A673 (cell line): ENCODE results near the gene EPC1. TPM values are rescaled to one million over a fixed set of nuclear protein-coding genes. Genes with fewer than 3 reads are reported as not detected.

ENCODE experiments used
- BruUV-seq: library from RNA; stranded (reverse); fragments of 400-500 nt; replicated peaks from 2 replicates; lab custom pipeline; 2021; lab: Mats Ljungman, UMichigan
- CTCF ChIA-PET: fragments of 300-600 bp; sonication (Branson Sonifier 250); formaldehyde crosslinking; loops from one replicate; lab custom pipeline; 2022; ENCODE audit warnings: antibody characterized with exemption; lab: Charles Lee
- POLR2A ChIA-PET: fragments of 300-600 bp; sonication (Branson Sonifier 250); formaldehyde crosslinking; loops from one replicate; lab custom pipeline; 2022; ENCODE audit warnings: antibody characterized with exemption; ENCODE audit not compliant: low non-redundant PET; lab: Charles Lee
- DNase-seq: peaks from one replicate; pipeline ENCODE4 v3.0.0-alpha.2; 2015; ENCODE audit warnings: low spot score
- H3K27ac ChIP-seq: fragments of 200-600 bp; sonication (generic); 2 replicates; pipeline ENCODE4 v1.5.1; 2016; ENCODE audit warnings: mixed run types, low read depth, mild to moderate bottlenecking, mixed read lengths, antibody characterized with exemption, low read length; ENCODE audit not compliant: poor library complexity, severe bottlenecking
- H3K27me3 ChIP-seq: fragments of 200-600 bp; sonication (generic); replicated peaks from 2 replicates; pipeline ENCODE4 v1.6.1; 2017; ENCODE audit warnings: mixed run types, low read depth, mild to moderate bottlenecking, mixed read lengths, antibody characterized with exemption, low read length; ENCODE audit not compliant: insufficient read depth, poor library complexity
- H3K36me3 ChIP-seq: fragments of 200-600 bp; sonication (generic); 2 replicates; pipeline ENCODE4 v1.6.1; 2016; ENCODE audit warnings: mixed run types, mild to moderate bottlenecking, mixed read lengths, antibody characterized with exemption, low read length; ENCODE audit not compliant: insufficient read depth, poor library complexity, severe bottlenecking
- H3K4me1 ChIP-seq: fragments of 200-600 bp; sonication (generic); 2 replicates; pipeline ENCODE4 v1.6.1; 2017; ENCODE audit warnings: mixed run types, mild to moderate bottlenecking, mixed read lengths, antibody characterized with exemption, low read length; ENCODE audit not compliant: insufficient read depth, poor library complexity, severe bottlenecking
- H3K4me3 ChIP-seq: fragments of 200-600 bp; sonication (generic); 2 replicates; pipeline ENCODE4 v1.5.1; 2016; ENCODE audit warnings: low read depth, mixed run types, mild to moderate bottlenecking, mixed read lengths, low read length; ENCODE audit not compliant: poor library complexity, severe bottlenecking
- H3K9me3 ChIP-seq: fragments of 200-600 bp; sonication (generic); 2 replicates; pipeline ENCODE4 v1.6.1; 2016; ENCODE audit warnings: mixed run types, low read depth, mild to moderate bottlenecking, mixed read lengths, antibody characterized with exemption, low read length; ENCODE audit not compliant: poor library complexity, severe bottlenecking
- CTCF ChIP-seq: fragments of 300-800, 200-600 bp; sonication (generic); conservative IDR thresholded peaks from 2 replicates; pipeline ENCODE4 v1.5.1; 2017; ENCODE audit warnings: low read depth, mild to moderate bottlenecking, antibody characterized with exemption, low read length, moderate library complexity, mixed read lengths
- EZH2 ChIP-seq: fragments of 200-600 bp; sonication (generic); IDR thresholded peaks from 2 replicates; pipeline ENCODE4 v1.6.1; 2017; ENCODE audit warnings: borderline replicate concordance, low read depth, mild to moderate bottlenecking, mixed read lengths, antibody characterized with exemption, low read length; ENCODE audit not compliant: poor library complexity, severe bottlenecking
- intact Hi-C: fragments of 100-400 bp; cut with micrococcal nuclease; formaldehyde crosslinking; loops from one replicate; pipeline ENCODE4 v1.10.0; 2022; ENCODE audit not compliant: unreplicated experiment
- total RNA-seq: library from RNA; stranded (reverse); gene quantifications from 2 replicates; pipeline ENCODE4 v1.2.3, GENCODE V29; 2021

Gene EPC1
- total RNA-seq, 1 experiment from 2014 or later: 75.8 TPM

- H3K4me1 ChIP-seq: peaks cover 77% of the 10 kb centered on the region
- H3K4me3 ChIP-seq: no peak overlapping the region
- H3K27ac ChIP-seq: peak overlapping the region; percentile 43
- TF ChIP-seq CTCF: no peak
- H3K9me3 ChIP-seq: no peaks in the 10 kb centered on the region
- peaks cover 21% of the 10 kb centered on the region for H3K36me3 ChIP-seq
- intact Hi-C loops: no loop called here
- H3K27me3 ChIP-seq: no peaks in the 10 kb centered on the region
- ChIA-PET CTCF (interaction anchor here (0.9 kb wide), 1 partner anchor 8 kb away, joined by 3 read pairs; no protein-coding TSS in a partner anchor), POLR2A (no interaction called here)
- DNase-seq: no peak
- BruUV-seq: no TSS peak
These were observed 9.6 kb downstream of the EPC1 start for GRCh38 chr10:32337350-32337749.

GRCh38 chr10:32333849-32334248, 13.1 kb downstream of the EPC1 start:
- BruUV-seq: no TSS peak
- ChIA-PET POLR2A (no interaction called here), CTCF (no interaction called here)
- Histone ChIP-seq H3K4me1 (peaks cover 68% of the 10 kb centered on the region), H3K9me3 (no peaks in the 10 kb centered on the region), H3K4me3 (no peak overlapping the region), H3K27me3 (no peaks in the 10 kb centered on the region), H3K36me3 (peaks cover 13% of the 10 kb centered on the region), H3K27ac (no peak overlapping the region)
- DNase-seq: no peak
- intact Hi-C loops: no loop called here
- TF ChIP-seq EZH2 (no peak), CTCF (no peak)

- no TSS peak for BruUV-seq
- intact Hi-C loops: no loop called here
- TF ChIP-seq CTCF: no peak
- no peak for TF ChIP-seq EZH2
- H3K9me3 ChIP-seq: no peaks in the 10 kb centered on the region
- no peaks in the 10 kb centered on the region for H3K27me3 ChIP-seq
- H3K27ac ChIP-seq: no peak overlapping the region
- peaks cover 69% of the 10 kb centered on the region for H3K4me1 ChIP-seq
- H3K4me3 ChIP-seq: no peak overlapping the region
- peaks cover 19% of the 10 kb centered on the region for H3K36me3 ChIP-seq
- DNase-seq: no peak
- CTCF ChIA-PET: no interaction called here
- POLR2A ChIA-PET: no interaction called here
These were observed 14.6 kb downstream of the EPC1 start for GRCh38 chr10:32332299-32332750.
